Epithelial cell of proximal tubule (primary cell): Measurements from ENCODE around the gene SCN4B. TPM values are rescaled to one million over a fixed set of nuclear protein-coding genes. Genes with fewer than 3 reads are reported as not detected.

Experiments used
- DNase-seq: peaks from one replicate; pipeline ENCODE4 v3.0.0-alpha.2; 2011; ENCODE audit warnings: low read depth
- H3K4me3 ChIP-seq: 2 replicates; pipeline ENCODE4 v1.5.1; 2011; ENCODE audit warnings: low read depth, mild to moderate bottlenecking, low read length
- CTCF ChIP-seq: conservative IDR thresholded peaks from 2 replicates; pipeline ENCODE4 v1.5.1; 2012; ENCODE audit warnings: low read depth, mild to moderate bottlenecking, low read length
- total RNA-seq: library from RNA; depleted of rRNA; stranded (reverse); fragments of >200 nt; gene quantifications from 2 replicates; pipeline ENCODE4 v1.2.3, GENCODE V29; 2015

The SCN4B gene
- total RNA-seq, 1 donor from 2014 or later: under 0.01 TPM

- DNase-seq: no peak
- TF ChIP-seq CTCF: no peak
- no peak within 1 kb of the TSS for H3K4me3 ChIP-seq
Observed at GRCh38 chr11:118086913-118087768, 65.5 kb downstream of the SCN4B start, which contains the start of gene SMIM35. Gene SMIM35 (minus strand): TSS chr11:118086963. CDS start chr11:118086757, 206 bp downstream.

- no peak for TF ChIP-seq CTCF
- H3K4me3 ChIP-seq: no peak overlapping the region
- no peak for DNase-seq
Observed at GRCh38 chr11:118084656-118085055, 68.0 kb downstream of the SCN4B start.

GRCh38 chr11:118084247-118084646, 68.4 kb downstream of the SCN4B start:
- DNase-seq: no peak

More at GRCh38 chr11:118084247-118084646, 68.4 kb downstream of the SCN4B start:
- no peak overlapping the region for H3K4me3 ChIP-seq
- TF ChIP-seq CTCF: no peak

Other genes starting within 250 kb of the SCN4B start
- 0.51 and 0.63 TPM in 2 replicates for gene TMPRSS13, start 223.4 kb downstream of the SCN4B start, total RNA-seq
- 0.46 and 0.87 TPM in 2 replicates for gene IL10RA, start 166.4 kb downstream of the SCN4B start, total RNA-seq
- 13.3 and 26.6 TPM in 2 replicates for gene TMPRSS4, start 75.7 kb downstream of the SCN4B start, total RNA-seq
- not detected in 2 replicates for gene SMIM35, start 65.9 kb downstream of the SCN4B start, total RNA-seq
- gene SCN2B, start 23.8 kb upstream of the SCN4B start, total RNA-seq: under 0.01 TPM in 1 of 2 replicates, not detected in the other
- not detected in 2 replicates for gene JAML, start 72.2 kb upstream of the SCN4B start, total RNA-seq
- gene MPZL3, start 99.5 kb upstream of the SCN4B start, total RNA-seq: 6.1 and 7.4 TPM in 2 replicates
- 19.9 and 29.7 TPM in 2 replicates for gene MPZL2, start 111.5 kb upstream of the SCN4B start, total RNA-seq
- gene CD3E, start 151.9 kb upstream of the SCN4B start, total RNA-seq: not detected in 2 replicates
- gene CD3D, start 189.9 kb upstream of the SCN4B start, total RNA-seq: not detected in 2 replicates
- gene CD3G, start 191.5 kb upstream of the SCN4B start, total RNA-seq: not detected in 2 replicates
- 27.3 and 39.3 TPM in 2 replicates for gene UBE4A, start 206.8 kb upstream of the SCN4B start, total RNA-seq
- gene ATP5MG, start 248.8 kb upstream of the SCN4B start, total RNA-seq: 82.7 and 86.8 TPM in 2 replicates